Right lobe of liver (tissue), 6 donors: Measurements from ENCODE around the gene KCND1. TPM values are rescaled to one million over a fixed set of nuclear protein-coding genes. Genes with fewer than 3 reads are reported as not detected.

Experiments used
- ATAC-seq, 4 donors: fragments of 200-7000 bp; cut with Tn5 transposase; one replicate each; pipeline ENCODE4 v1.9.1; 2020; ENCODE audit warnings: mild to moderate bottlenecking in 4 of 4, moderate library complexity in 4 of 4
- DNase-seq, 3 donors: peaks; one replicate each; pipeline ENCODE4 v3.0.0-alpha.2; 2020
- H3K27ac ChIP-seq, 3 donors: fragments of 200-600 bp; one replicate each; pipeline ENCODE4 v1.8.0; 2022
- H3K27me3 ChIP-seq, 2 donors: fragments of 200-600 bp; one replicate each; pipeline ENCODE4 v1.8.0; 2022
- H3K36me3 ChIP-seq, 4 donors: fragments of 200-600 bp; sonication (generic) in 1 of 4; one replicate each; pipeline versions ENCODE4 v1.5.1 to v1.8.0; 2017 to 2022; ENCODE audit warnings: control low read depth in 1 of 4
- H3K4me1 ChIP-seq, 4 donors: fragments of 200-600 bp; sonication (generic) in 1 of 4; one replicate each; pipeline versions ENCODE4 v1.5.1 to v1.8.0; 2017 to 2022; ENCODE audit warnings: control low read depth in 1 of 4
- H3K4me3 ChIP-seq, 3 donors: fragments of 200-600 bp; one replicate each; pipeline ENCODE4 v1.8.0; 2022
- H3K9me3 ChIP-seq, 4 donors: fragments of 200-600 bp; sonication (generic) in 1 of 4; one replicate each; pipeline versions ENCODE4 v1.5.1 to v1.8.0; 2017 to 2022; ENCODE audit warnings: control low read depth in 1 of 4
- POLR2A ChIP-seq: fragments of 450-650 bp; IDR thresholded peaks from one replicate; pipeline ENCODE4 v1.6.1; 2017; ENCODE audit warnings: antibody characterized with exemption, mild to moderate bottlenecking
- WGBS: methylation state at CpG from one replicate; pipeline ENCODE4 v1.1.6; 2018; ENCODE audit warnings: low coverage, low lambda C conversion rate; ENCODE audit not compliant: insufficient coverage; ENCODE audit errors: missing lambda C conversion rate; 5-methylcytosine and 5-hydroxymethylcytosine counted together
- intact Hi-C, 2 donors: fragments of 100-400 bp; cut with DNase I; formaldehyde crosslinking; loops; one replicate each; pipeline versions ENCODE4 v1.11.2 to v1.14.1; 2022
- total RNA-seq, 6 experiments: library from RNA; depleted of rRNA in 2 of 6; stranded (reverse); fragments of >200 nt in 2 of 6; fragmentation: NEBNext Ultra II Directional in 3 of 6; extraction: Animal tissue kit (Norgen Biotek cat#: 25700) in 3 of 6; gene quantifications; one replicate each; pipeline versions ENCODE4 v1.1.0 to v1.2.4, GENCODE V29; 2016 to 2023
- TF ChIP-seq, protein P1 (sequence below), 4 donors: fragments of 200-600 bp in 3 of 4; fragments of 450-650 bp in 1 of 4; IDR thresholded peaks; one replicate each; pipeline versions ENCODE4 v1.5.1 to v1.8.0; 2016 to 2022; ENCODE audit warnings: antibody characterized with exemption in 4 of 4, mild to moderate bottlenecking in 2 of 4
- donor health status: DM: no; HTN: yes; CAD: no.
- donor health status: DM: no; HTN: no; CAD: no.
- donor health status: DM: no; HTN: no; CAD: no.
- donor health status: DM: no; HTN: yes; CAD: no.
- donor health status: DM: no; HTN: yes; CAD: no.

KCND1 gene
- total RNA-seq, 6 experiments from 2014 or later = 0.31 to 1.2 (median 0.46) TPM

- Histone ChIP-seq H3K27me3 (no peaks in the 10 kb centered on the region), H3K36me3 (peaks cover 0 to 17% (median 0%) of the 10 kb centered on the region in 4 donors), H3K27ac (no peak overlapping the region), H3K9me3 (no peaks in the 10 kb centered on the region), H3K4me1 (no peaks in the 10 kb centered on the region), H3K4me3 (no peak overlapping the region)
- intact Hi-C loops = no loop called here
- TF ChIP-seq POLR2A = no peak
- WGBS = 79% methylated on average over 5 of the region's 5 CpGs
- ATAC-seq (no peak), DNase-seq (no peak)
Measured at GRCh38 chrX:48924270-48924669, 47.4 kb downstream of the KCND1 start.

DNA sequence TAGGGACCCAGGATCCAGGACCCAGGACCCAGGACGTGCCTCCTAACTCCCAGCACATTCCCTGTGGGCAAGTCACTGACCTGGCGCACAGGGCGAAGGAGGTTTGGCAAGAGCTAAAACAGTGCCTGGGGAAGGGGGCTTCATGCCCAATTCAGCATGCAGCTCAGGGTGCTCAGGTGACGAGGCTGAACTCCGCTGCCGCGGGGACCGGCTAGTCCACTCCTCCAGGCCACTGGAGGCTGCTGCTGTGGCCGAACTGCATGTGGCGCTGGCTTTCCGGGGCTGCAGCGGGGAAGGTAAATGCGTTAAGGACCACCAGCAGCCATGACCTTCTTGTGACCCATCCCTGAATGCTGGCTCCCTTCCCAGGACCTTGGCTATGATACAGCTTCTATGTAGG lies 47.9 kb downstream of the KCND1 start:
- no peaks in the 10 kb centered on the region for H3K4me1 ChIP-seq
- ATAC-seq (no peak), DNase-seq (no peak)
- intact Hi-C loops = no loop called here
- H3K4me3 ChIP-seq = no peak overlapping the region
- H3K36me3 ChIP-seq = peaks cover 0 to 17% (median 0%) of the 10 kb centered on the region in 4 donors
- TF ChIP-seq POLR2A = no peak
- TF ChIP-seq, protein P1, sequence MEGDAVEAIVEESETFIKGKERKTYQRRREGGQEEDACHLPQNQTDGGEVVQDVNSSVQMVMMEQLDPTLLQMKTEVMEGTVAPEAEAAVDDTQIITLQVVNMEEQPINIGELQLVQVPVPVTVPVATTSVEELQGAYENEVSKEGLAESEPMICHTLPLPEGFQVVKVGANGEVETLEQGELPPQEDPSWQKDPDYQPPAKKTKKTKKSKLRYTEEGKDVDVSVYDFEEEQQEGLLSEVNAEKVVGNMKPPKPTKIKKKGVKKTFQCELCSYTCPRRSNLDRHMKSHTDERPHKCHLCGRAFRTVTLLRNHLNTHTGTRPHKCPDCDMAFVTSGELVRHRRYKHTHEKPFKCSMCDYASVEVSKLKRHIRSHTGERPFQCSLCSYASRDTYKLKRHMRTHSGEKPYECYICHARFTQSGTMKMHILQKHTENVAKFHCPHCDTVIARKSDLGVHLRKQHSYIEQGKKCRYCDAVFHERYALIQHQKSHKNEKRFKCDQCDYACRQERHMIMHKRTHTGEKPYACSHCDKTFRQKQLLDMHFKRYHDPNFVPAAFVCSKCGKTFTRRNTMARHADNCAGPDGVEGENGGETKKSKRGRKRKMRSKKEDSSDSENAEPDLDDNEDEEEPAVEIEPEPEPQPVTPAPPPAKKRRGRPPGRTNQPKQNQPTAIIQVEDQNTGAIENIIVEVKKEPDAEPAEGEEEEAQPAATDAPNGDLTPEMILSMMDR (IDR thresholded peaks at IDR 0.05) = no peak
- H3K27ac ChIP-seq = no peak overlapping the region
- no peaks in the 10 kb centered on the region for H3K9me3 ChIP-seq
- no peaks in the 10 kb centered on the region for H3K27me3 ChIP-seq
- WGBS = 0% methylated on average over 1 of the region's 13 CpGs

- 68% methylated on average over 4 of the region's 4 CpGs for WGBS
- Histone ChIP-seq H3K4me3 (no peak overlapping the region), H3K4me1 (no peaks in the 10 kb centered on the region), H3K27ac (no peak overlapping the region), H3K9me3 (no peaks in the 10 kb centered on the region), H3K27me3 (no peaks in the 10 kb centered on the region), H3K36me3 (peaks cover 0 to 13% (median 0%) of the 10 kb centered on the region in 4 donors)
- intact Hi-C loops = no loop called here
- no peak for ATAC-seq
- TF ChIP-seq, protein P1 (IDR thresholded peaks at IDR 0.05) = no peak
- no peak for TF ChIP-seq POLR2A
- DNase-seq = no peak
Measured at GRCh38 chrX:48920718-48921104, 50.9 kb downstream of the KCND1 start.

DNA sequence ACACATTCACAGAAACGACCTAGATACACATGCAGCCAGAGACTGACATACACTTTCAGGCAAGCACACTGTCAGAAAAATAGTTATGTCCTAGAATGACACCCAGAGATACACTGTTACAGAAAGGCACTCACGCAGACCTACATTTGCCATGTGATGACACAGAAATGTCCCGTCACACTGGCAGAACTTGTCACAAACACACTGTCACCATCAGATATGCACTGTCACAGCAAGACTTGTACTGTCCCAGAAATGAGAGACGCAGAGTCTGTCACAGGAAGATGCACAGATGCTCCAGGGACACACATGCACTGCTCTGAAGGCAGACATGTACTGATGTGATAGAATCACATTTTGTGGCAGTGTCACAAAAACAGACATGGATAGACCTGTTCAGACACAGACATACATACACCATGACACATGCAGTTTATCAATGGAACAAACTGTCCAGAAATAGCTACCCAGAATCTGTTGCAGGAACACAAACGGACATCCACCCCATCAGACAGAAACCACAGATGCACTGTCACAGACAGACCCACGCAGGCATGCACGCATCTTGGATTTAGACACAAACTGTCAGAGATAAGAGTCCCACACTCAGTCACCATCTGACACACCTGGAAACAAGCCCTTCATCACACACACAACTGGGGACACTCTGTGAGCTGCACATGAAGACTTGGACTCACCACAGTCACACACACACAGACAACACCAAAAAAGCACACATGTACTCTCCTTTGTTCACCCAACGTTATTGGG lies 51.5 kb downstream of the KCND1 start:
- Histone ChIP-seq H3K27ac (no peak overlapping the region), H3K9me3 (no peaks in the 10 kb centered on the region), H3K27me3 (no peaks in the 10 kb centered on the region), H3K4me1 (no peaks in the 10 kb centered on the region), H3K36me3 (peaks cover 0 to 9% (median 0%) of the 10 kb centered on the region in 4 donors), H3K4me3 (no peak overlapping the region)
- ATAC-seq (no peak), DNase-seq (no peak)
- 32% methylated on average over 8 of the region's 8 CpGs for WGBS
- TF ChIP-seq, protein P1 (IDR thresholded peaks at IDR 0.05) = no peak
- no peak for TF ChIP-seq POLR2A
- intact Hi-C loops = no loop called here

GRCh38 chrX:48919360-48919841 lies 52.2 kb downstream of the KCND1 start:
- 32% methylated on average over 11 of the region's 15 CpGs for WGBS
- Histone ChIP-seq H3K27ac (peak overlapping the region in 1 of 3 donors; percentile 54), H3K4me3 (peak overlapping the region in 2 of 3 donors; percentile 51 to 58), H3K36me3 (peaks cover 0 to 9% (median 0%) of the 10 kb centered on the region in 4 donors), H3K9me3 (no peaks in the 10 kb centered on the region), H3K4me1 (no peaks in the 10 kb centered on the region), H3K27me3 (no peaks in the 10 kb centered on the region)
- DNase-seq (no peak), ATAC-seq (peak in 3 of 4 donors; percentile 2 to 4 (median 4))
- no peak for TF ChIP-seq POLR2A
- TF ChIP-seq, protein P1 (IDR thresholded peaks at IDR 0.05) = no peak
- intact Hi-C loops = no loop called here
